SK-N-SH (cell line): Measurements from ENCODE around the gene B4GALNT3.

Experiments used
- CHD2 ChIP-seq: fragments of 150-350 bp; IDR thresholded peaks from 2 replicates; pipeline ENCODE4 v1.6.1; 2018; ENCODE audit warnings: low read length; ENCODE audit not compliant: partially characterized antibody
- NFIC ChIP-seq: IDR thresholded peaks from 2 replicates; pipeline ENCODE4 v1.4.0; 2012; ENCODE audit warnings: borderline replicate concordance
- NRF1 ChIP-seq: IDR thresholded peaks from 2 replicates; pipeline ENCODE4 v1.6.1; 2012; ENCODE audit warnings: low read depth, mild to moderate bottlenecking, low read length
- RFX5 ChIP-seq: IDR thresholded peaks from 2 replicates; pipeline ENCODE4 v1.6.1; 2012; ENCODE audit warnings: mild to moderate bottlenecking, improper control_type of control experiment, low read length
- SMC3 ChIP-seq: IDR thresholded peaks from 2 replicates; pipeline ENCODE4 v1.6.1; 2012; ENCODE audit warnings: low read depth, low read length, improper control_type of control experiment
- TAF1 ChIP-seq: IDR thresholded peaks from 2 replicates; pipeline ENCODE4 v1.6.1; 2012; ENCODE audit warnings: low read depth, mild to moderate bottlenecking, low read length, moderate library complexity, borderline replicate concordance
- USF2 ChIP-seq: fragments of 150-350 bp; IDR thresholded peaks from 2 replicates; pipeline ENCODE4 v1.6.1; 2017; ENCODE audit warnings: antibody characterized with exemption, low read length, low read depth, borderline replicate concordance
- TF ChIP-seq, protein P1 (sequence below): fragments of 200-600 bp; sonication (generic); IDR thresholded peaks from 2 replicates; pipeline ENCODE4 v1.6.1; 2017; ENCODE audit warnings: antibody characterized with exemption, mild to moderate bottlenecking, moderate library complexity

- TF ChIP-seq, protein P1, sequence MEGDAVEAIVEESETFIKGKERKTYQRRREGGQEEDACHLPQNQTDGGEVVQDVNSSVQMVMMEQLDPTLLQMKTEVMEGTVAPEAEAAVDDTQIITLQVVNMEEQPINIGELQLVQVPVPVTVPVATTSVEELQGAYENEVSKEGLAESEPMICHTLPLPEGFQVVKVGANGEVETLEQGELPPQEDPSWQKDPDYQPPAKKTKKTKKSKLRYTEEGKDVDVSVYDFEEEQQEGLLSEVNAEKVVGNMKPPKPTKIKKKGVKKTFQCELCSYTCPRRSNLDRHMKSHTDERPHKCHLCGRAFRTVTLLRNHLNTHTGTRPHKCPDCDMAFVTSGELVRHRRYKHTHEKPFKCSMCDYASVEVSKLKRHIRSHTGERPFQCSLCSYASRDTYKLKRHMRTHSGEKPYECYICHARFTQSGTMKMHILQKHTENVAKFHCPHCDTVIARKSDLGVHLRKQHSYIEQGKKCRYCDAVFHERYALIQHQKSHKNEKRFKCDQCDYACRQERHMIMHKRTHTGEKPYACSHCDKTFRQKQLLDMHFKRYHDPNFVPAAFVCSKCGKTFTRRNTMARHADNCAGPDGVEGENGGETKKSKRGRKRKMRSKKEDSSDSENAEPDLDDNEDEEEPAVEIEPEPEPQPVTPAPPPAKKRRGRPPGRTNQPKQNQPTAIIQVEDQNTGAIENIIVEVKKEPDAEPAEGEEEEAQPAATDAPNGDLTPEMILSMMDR = no peak
- TF ChIP-seq CHD2 = no peak
- TF ChIP-seq USF2 = no peak
- TF ChIP-seq NFIC = no peak
- TF ChIP-seq NRF1 = no peak
- TF ChIP-seq SMC3 = no peak
- TF ChIP-seq TAF1 = no peak
- TF ChIP-seq RFX5 = no peak
These were observed 114.9 kb downstream of the B4GALNT3 start for GRCh38 chr12:574475-575128.
